HG03354 (cell line): ENCODE measurements around the gene ATP10B.

Experiments used
- ATAC-seq: cut with Tn5 transposase; IDR thresholded peaks from one replicate; pipeline ENCODE4 v1.9.1; 2021; ENCODE audit warnings: mild to moderate bottlenecking; ENCODE audit not compliant: unreplicated experiment, poor library complexity, severe bottlenecking

The ATP10B gene

DNA sequence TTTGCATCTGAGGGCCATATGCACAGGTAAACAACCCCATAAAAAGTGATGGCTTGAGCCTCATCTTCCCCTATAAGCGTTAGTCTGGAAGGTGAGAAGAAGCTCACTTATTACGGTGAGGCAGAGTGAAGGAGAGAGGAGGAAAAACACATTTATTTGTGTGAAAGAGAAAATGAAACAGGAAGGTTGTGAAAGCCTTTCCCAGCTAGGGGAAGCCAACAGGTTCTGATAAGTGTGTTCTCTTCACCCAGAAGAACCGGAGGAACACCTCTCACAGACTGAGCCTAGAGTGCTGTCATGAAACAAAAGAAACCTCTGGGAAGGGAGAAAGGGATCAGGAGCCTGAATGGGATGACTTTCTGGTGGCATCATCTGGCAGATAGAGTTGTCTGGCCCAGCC is 237.9 kb downstream of the ATP10B start:
- no peak for ATAC-seq

DNA sequence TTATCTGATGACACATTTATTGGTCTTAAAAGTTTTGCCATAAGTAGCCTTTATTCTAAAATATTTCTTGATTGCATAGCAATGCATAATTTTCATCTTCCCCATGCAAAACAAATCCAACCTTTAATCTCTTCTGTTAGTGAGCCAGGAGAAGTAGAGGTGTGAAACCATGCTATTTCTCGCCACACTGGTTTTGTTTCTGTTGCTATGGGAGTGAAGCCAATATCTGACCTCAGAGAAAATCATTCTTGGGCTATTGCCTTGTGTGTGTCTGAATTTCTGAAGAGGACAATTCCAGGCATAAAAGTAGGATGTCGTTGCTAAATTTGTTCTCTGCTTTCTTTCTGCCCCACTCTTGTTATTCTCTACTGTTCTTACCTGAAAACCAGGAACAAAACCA is 246.7 kb downstream of the ATP10B start:
- no peak for ATAC-seq

DNA sequence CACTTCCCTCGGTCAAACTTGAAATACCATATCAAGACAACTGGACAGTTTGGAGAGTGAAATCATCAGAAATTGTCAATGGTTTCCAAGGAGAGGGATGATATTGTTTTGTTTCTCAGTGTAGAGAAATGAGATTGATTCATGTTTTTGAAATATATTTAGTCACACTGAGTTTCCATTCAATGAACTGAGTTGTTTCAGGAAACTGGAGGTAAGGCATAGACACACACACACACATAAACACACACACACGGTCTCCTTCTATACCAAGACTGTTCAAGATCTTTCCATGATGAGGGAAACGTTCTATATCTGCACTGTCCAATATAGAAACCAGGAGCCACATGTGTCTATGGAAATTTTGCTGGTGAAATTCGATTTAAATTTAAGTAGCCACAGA is 247.5 kb downstream of the ATP10B start:
- ATAC-seq = no peak

DNA sequence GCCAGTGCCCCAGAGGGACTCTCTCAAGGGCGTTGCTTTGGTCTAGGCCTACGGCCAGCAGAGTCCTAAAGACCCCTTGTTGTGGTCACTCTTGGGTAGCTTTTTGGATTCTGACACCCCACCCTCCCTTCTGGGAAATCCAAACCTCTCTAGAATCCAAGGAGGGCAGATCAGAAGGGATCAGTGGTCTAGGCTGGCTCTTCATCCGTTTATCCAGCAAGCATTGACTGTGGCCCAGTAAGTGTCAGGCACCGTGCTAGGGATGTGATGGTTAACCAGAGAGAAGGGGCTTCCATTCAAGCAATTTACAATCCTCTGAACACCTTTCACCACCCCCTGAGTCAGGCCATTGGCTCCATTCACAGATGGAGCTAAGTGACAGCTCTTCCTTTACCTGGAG is 249.3 kb downstream of the ATP10B start:
- no peak for ATAC-seq

DNA sequence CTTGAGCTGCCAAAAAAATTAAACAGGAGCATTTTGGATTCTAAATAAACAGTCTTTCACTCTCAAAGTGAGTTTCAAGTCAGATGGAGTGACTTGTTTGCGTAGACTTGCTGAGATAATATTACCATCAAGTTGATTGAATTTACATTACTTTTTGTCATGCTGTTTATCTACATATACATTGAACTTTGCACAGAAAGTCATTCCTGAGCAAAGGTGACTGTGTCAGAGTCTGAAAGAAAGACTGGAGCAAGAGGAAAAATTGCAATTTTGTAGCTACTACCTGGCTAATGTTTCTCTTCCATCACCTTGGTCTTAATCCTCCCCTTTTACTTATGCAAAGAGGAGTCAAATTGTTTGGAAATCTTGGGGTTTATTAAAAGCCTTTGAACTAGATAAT is 251.0 kb downstream of the ATP10B start:
- no peak for ATAC-seq

DNA sequence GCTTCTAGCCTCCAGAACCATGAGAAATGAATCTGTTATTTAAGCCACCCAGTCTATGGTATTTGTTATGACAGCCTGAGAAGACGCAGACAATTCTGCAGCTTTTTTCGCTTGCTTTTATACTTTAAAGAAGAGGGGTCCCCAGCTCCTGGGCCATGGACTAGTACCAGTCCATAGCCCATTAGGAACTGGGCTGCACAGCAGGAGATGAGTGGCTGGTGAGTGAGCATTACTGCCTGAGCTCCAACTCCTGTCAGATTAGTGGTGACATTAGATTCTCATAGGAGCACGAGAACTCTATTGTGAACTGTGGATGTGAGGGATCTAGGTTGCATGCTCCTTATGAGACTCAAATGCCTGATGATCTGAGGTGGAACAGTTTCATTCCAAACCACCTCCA is 278.7 kb downstream of the ATP10B start:
- no peak for ATAC-seq

DNA sequence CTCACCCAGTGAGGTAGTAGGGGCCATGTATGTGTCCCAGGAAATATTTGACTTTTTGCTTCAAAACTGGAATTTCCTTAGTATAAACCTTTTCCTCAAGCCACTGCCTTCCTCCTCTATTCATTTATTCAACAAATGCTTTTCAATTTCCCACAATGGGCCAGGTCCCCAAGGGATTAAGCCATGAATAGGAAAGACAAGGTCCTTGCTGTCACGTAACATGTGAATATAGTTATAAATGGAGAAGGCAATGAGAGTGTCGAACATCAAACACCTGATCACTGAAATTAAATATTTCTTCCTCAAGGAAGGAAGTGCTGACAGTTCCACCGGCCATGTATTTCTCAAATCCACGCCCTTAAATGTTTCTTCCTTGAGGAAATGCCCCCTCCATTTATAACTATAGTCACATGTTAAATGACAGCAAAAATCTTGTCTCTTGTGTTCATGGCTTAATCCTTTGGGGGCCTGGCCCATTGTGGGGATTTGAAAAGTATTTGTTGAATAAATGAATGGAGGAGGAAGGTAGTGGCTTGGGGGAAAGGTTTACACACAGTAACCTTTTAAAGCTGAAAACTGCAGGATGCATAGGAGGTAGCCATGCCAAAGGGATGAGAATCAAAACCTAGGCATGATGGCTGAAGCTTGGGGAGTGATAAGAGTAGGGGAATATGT is 284.8 kb downstream of the ATP10B start:
- ATAC-seq = no peak

DNA sequence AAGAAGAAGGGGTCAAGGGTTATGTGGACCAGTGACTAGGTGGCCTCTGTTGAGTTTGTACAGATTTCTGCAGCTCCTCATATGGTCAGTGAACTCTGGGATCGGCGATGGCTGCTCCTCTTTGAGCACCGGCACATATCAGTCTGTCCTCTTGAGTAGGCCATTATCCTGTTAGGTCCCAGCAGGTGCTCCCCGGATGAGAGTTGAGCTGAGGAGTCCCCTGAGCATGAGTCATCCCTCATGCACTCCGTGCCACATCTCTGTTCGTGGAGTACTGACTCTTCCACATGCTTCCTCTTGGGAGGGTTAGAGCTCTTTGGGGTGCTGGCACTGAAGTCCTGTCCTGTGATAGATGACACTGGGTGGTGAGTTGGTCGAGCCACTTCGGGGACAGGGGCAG is 286.6 kb downstream of the ATP10B start:
- ATAC-seq = no peak

DNA sequence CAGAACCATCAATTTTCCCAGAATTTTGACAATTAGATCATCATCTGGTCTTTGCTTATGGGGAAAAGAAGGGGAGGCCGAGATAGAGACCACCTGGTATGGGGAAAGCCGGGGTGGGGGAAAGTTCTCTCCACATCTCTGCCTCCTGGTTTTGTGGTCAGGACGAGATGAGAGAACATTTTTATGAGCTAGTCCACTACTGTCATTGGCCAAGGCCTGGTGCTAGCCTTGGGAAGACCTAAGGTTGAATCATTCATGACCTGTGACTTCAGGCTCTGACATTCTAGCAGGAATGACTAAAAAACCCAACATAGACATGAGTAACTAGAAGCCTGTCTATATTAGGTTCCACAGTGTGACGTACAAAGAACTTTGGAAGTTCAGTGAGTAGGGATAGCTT is 295.2 kb downstream of the ATP10B start:
- ATAC-seq = no peak

DNA sequence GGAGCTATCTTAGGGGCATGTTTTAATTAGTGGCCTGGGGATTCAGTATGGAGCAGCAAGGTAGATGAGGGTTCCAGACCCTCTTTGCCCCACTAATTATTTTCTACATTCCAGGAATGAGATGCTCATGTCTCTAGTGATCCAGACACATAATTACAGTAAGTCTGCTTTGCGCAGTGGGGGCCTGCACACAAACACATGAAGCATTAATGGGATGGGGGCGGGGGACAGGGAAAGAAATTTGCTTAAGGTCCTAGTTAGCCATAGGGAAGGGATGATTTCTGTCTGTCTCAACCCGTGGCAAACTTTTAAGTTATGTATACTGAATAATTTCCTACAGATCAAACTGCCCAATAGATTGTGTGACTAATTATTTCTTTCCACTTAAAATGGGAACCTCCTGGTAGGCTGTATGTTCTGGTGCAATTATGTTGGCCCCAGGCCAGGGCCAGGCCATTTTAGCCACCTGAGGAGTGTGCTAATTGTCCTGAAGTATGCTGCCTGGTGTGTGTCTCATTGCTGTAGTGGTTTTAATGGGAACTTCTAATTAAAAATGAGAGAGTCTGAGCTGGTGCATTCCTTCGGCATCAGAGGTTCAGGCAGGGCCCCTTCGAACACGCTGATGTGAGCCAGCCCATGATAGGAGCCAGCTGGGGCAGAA is 295.9 kb downstream of the ATP10B start:
- ATAC-seq = no peak

DNA sequence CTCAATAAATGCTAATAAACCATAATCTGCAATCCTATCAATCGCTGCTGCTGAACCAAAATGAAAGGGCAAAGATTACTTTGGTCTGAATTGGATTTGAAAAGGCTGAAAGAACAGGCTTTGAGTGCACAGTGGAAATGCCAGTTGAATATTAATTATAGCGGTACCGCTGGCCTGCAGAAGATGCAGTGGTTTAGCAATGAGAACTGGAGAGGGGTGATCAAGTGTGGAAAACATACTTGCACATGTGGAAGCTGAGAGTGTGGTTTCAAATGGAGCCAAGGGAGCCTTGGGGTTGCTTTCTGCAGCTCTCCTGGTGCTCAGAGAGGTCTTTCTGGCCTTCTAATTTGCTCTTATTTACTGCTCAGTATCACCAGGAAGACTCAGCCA is 296.4 kb downstream of the ATP10B start:
- ATAC-seq = no peak

DNA sequence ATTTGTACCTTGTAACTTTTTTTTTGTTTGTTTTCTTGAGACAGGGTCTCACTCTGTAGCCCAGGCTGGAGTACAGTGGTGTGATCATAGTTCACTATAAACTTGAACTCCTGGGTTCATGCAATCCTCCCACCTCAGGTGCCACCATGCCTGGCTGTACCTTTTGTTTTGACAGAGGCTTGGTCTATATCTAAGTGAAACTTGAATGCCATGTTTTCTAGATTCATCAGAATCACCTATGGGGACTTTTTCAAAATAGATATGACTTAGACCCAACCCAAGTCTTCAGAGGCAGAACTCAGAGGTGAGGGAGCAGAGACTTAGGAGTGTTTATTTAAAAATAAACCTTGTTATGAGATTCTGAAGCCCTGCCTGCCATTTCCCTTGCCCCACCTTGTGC is 301.9 kb downstream of the ATP10B start:
- ATAC-seq = no peak

DNA sequence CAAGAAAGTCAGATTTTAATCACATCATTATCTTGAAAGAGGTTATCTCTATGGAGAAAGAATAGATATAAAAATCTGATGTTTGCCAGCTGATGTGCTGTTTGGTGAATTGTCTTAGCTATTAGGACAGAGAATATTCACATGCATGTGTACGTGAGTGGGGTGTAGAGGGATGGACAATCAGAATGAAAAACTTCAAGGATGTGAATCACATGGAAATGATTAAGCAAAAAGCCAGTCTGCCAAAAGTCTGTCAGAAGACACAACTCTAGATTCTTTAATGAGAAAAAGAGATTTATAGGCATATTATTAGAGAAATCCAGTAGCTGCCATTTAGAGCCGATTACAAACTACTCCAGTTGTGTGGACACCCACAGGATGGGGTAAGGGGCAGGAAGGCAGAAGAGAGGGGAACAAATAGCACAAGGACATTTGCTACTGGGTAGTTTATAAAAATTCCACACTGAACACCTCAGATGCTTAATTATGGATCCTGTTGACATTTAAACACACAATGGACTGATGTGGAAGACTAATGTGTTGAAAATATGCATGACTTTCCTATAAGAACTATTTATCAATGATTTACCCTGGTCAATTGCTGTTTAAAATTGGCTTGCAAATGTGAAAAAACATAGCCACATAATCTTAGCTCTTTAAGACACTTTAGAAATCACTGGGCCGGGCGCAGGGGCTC is 302.9 kb downstream of the ATP10B start:
- ATAC-seq = no peak

DNA sequence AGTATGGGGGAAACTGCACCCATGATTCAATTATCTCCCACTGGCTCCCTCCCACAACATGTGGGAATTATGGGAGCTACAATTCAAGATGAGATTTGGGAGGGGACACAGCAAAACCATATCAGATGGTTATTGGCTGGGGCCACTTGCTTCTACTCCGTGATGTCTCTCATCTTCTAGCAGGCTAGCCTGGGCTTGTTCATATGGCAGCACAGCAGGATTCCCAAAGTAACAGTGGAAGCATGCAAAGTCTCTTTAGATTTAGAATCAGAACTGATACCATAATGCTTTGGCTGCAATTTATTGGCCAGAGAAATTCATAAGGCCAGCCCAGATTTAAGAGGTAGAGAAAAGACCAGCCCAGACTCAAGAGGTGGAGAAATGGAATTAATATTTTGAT is 304.1 kb downstream of the ATP10B start:
- no peak for ATAC-seq

DNA sequence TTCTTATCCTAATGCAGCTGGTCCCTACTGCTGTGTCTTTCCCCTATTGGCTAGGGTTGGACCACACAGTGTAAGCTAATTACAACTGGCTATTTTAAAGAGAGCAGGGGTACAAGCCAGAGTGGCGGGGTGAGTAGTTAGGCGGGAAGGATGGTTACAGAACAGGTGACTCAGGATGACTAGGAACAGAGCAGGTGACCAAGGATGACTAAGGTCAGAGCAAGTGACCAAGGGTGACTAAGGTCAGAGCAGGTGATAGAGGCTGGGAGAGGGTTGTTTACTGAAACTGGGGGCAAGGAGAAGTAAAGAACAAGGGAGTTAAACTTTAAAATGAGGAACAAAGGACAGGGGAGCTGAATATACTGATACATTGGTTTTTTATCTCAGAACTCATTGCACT is 304.9 kb downstream of the ATP10B start:
- no peak for ATAC-seq

DNA sequence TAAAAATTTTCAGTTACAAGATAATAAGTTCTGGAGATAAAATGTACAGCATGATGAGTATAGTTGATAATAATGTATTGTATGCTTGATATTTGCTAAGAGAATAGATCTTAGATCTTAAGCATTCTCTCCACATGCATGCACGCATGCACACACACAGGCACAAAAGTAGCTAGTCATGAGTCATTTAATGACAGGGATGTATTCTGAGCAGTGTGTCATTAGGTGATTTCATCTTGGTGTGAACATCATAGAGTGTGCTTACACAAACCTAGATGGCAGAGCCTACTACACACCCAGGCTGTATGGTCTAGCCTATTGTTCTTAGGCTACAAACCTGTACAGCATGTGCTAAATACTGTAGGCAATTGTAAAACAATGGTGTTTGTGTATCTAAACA is 306.2 kb downstream of the ATP10B start:
- ATAC-seq = no peak

DNA sequence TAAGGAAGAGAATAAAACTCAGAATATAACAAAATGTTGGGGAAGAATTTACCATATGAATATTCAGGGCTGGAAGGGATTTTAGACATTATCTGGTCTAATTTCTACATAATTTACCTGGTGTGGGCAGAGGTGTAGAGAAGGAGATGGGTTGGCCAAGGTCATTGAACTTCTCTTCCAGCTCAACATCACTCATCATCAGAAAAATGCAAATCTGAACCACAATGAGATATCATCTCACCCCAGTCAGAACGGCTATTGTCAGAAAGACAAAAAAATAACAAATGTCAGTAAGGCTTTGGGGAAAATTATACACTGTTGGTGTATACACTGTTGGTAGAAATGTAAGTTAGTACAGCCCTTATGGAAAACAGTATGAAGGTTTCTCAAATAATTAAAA is 308.6 kb downstream of the ATP10B start:
- no peak for ATAC-seq

DNA sequence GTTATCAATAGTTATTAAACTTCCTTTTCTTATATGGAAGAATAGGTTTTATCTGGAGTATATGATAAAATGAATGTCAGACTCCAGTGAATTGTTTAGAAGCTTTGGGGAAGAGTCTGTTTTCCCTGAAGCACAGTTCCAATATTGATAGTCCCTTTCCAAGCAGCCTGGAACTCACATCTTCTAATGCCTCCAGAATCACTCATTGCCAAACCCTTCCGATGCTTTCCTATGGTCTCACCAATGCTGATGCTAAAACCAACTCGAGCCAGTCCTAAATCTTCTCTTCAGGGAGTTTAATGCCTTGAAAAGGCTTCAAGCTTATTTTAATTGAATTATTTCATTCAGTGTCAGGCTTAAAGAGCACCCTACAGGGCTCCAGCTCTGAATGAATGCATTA is 309.2 kb downstream of the ATP10B start:
- no peak for ATAC-seq

DNA sequence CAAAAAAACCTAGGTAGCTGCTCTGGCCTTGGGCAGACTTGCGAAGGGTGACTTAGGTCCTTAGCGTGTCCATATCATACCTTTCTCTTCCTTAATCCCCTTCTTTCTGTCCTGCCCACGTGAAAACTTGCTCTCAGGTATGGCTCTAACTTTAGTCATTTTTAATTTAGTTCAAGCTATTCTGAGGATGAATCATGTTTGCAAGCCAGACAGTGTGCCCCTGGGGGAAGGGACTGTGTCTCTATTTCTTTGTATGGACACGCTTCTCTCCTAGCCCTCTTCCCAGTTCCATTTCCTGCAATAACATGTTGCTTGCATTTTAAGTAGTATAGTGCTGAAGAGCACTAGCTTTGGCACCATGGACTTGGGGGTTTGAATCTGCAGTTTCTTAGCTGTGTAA is 309.7 kb downstream of the ATP10B start:
- ATAC-seq = no peak

DNA sequence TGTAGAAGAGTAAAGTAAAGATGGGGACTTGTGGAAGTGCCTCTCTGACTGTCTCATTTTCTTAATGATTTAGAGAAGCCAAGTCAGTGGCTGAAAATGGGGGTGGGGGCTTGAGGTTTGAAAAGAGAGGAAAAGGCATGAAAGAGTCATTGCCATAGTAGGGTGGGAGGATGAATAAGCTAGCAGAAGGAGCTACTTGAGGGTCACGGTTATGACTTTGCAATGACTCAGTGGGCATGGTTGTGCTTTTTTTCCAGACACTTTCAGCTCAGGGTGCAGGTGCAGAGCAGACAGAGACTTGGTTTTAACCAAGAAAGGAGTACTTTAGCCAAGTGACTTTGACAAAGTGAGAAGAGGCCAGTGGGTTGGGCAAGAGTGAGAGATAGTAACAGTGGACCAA is 312.6 kb downstream of the ATP10B start:
- no peak for ATAC-seq

DNA sequence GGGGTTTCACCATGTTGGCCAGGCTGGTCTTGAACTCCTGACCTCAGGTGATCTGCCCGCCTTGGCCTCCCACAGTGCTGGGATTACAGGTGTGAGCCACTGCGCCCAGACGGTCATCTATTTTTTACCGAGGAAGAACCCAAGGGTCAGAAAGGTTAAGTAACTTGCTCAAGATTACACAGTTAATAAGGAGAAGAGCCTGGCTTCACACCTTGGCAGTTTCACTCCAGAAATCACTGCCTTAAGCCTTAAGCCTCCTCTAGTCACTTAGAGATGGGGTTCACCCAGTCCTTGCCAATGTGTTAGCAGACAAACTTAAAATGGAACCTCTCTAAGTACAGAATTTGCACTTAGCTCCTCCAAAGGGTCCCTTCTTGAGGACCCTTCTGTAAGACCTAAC is 314.1 kb downstream of the ATP10B start:
- no peak for ATAC-seq
